Endodermal cell (in vitro differentiated cells): Measurements from ENCODE around the gene EPM2A. TPM values are rescaled to one million over a fixed set of nuclear protein-coding genes. Genes with fewer than 3 reads are reported as not detected.

Source experiments
- DNase-seq: peaks from one replicate; pipeline ENCODE4 v3.0.0-alpha.2; 2017
- H3K27ac ChIP-seq: 2 replicates; pipeline ENCODE4 v1.5.1; 2013; ENCODE audit warnings: mild to moderate bottlenecking, low read depth, low read length, moderate library complexity
- H3K27me3 ChIP-seq: 2 replicates; pipeline ENCODE4 v1.6.1; 2013; ENCODE audit warnings: mild to moderate bottlenecking, low read length, moderate library complexity; ENCODE audit not compliant: insufficient read depth, control insufficient read depth, poor library complexity, severe bottlenecking
- H3K36me3 ChIP-seq: 2 replicates; pipeline ENCODE4 v1.7.0; 2013; ENCODE audit warnings: mild to moderate bottlenecking, low read length, moderate library complexity; ENCODE audit not compliant: control insufficient read depth, insufficient read depth
- H3K4me1 ChIP-seq: one replicate; pipeline ENCODE4 v1.7.0; 2013; ENCODE audit warnings: low read length; ENCODE audit not compliant: control insufficient read depth, insufficient read depth
- H3K4me3 ChIP-seq: 2 replicates; pipeline ENCODE4 v1.5.1; 2013; ENCODE audit warnings: mild to moderate bottlenecking, low read length, moderate library complexity
- H3K9ac ChIP-seq: 2 replicates; pipeline ENCODE4 v1.6.1; 2013; ENCODE audit warnings: mild to moderate bottlenecking, low read length, moderate library complexity; ENCODE audit not compliant: poor library complexity, severe bottlenecking; ENCODE audit errors: extremely low read depth
- H3K9me3 ChIP-seq: 2 replicates; pipeline ENCODE4 v1.6.1; 2013; ENCODE audit warnings: mild to moderate bottlenecking, low read length, moderate library complexity; ENCODE audit not compliant: control insufficient read depth
- H3K27ac Mint-ChIP-seq: 2 replicates; pipeline ENCODE4 v1.8.0; 2020; ENCODE audit warnings: mixed read lengths
- H3K27me3 Mint-ChIP-seq: 2 replicates; pipeline ENCODE4 v1.8.0; 2021; ENCODE audit warnings: mild to moderate bottlenecking, mixed read lengths; ENCODE audit not compliant: insufficient read depth
- H3K36me3 Mint-ChIP-seq: 2 replicates; pipeline ENCODE4 v1.8.0; 2020; ENCODE audit warnings: low read depth, mixed read lengths
- H3K4me1 Mint-ChIP-seq: 2 replicates; pipeline ENCODE4 v1.8.0; 2020; ENCODE audit warnings: mixed read lengths
- H3K4me3 Mint-ChIP-seq: 2 replicates; pipeline ENCODE4 v1.8.0; 2020; ENCODE audit warnings: mild to moderate bottlenecking, moderate library complexity, mixed read lengths
- H3K9me3 Mint-ChIP-seq: 2 replicates; pipeline ENCODE4 v1.8.0; 2020; ENCODE audit warnings: mild to moderate bottlenecking, mixed read lengths
- WGBS, 2 experiments: methylation state at CpG; one replicate each; pipeline versions ENCODE4 v1.1.5 to v1.1.7; 2013; ENCODE audit warnings: missing lambda C conversion rate in 2 of 2, mixed read lengths in 1 of 2; ENCODE audit not compliant: insufficient coverage in 1 of 2, insufficient read length in 1 of 2; 5-methylcytosine and 5-hydroxymethylcytosine counted together
- total RNA-seq, 2 donors: library from RNA; stranded (reverse); fragmentation: NEBNext Ultra II Directional in 1 of 2; extraction: Animal tissue kit (Norgen Biotek cat#: 25700) in 1 of 2; gene quantifications; 2 replicates in 1 of 2; 3 replicates in 1 of 2; pipeline ENCODE4 v1.2.1, GENCODE V29; 2021
- TF ChIP-seq, protein P1 (sequence below): fragments of 200-600 bp; sonication (generic); conservative IDR thresholded peaks from 2 replicates; pipeline ENCODE4 v1.5.0; 2021; ENCODE audit warnings: antibody characterized with exemption, mild to moderate bottlenecking

EPM2A gene
- total RNA-seq, 2 donors from 2014 or later: 5.1 to 7.2 TPM

DNA sequence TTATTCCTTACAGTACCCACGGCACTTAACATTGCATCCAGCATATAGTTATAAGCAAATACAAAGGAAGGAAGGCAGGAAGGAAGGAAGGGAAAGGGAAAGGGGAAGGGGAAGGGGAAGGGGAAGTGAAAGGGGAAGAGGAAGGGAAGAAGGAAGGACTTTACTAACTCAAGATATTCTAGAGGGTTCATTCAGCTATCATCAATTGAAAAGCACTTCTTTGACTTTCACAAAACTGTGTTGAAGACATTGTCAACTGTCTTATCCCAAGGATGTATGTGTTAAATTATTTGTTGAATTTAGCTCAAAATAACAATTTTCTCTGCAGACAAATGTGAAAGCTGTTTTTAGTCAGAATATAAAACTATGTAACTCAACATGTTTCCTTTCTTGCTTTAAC lies 87.7 kb downstream of the EPM2A start:
- no peak overlapping the region for H3K27ac Mint-ChIP-seq
- no peaks in the 10 kb centered on the region for H3K4me1 Mint-ChIP-seq
- H3K27me3 ChIP-seq: no peaks in the 10 kb centered on the region
- no peaks in the 10 kb centered on the region for H3K36me3 Mint-ChIP-seq
- H3K27ac ChIP-seq: no peak overlapping the region
- no peaks in the 10 kb centered on the region for H3K27me3 Mint-ChIP-seq
- no peaks in the 10 kb centered on the region for H3K36me3 ChIP-seq
- H3K9me3 Mint-ChIP-seq: no peaks in the 10 kb centered on the region
- no peak for DNase-seq
- H3K4me1 ChIP-seq: no peaks in the 10 kb centered on the region
- no peak overlapping the region for H3K9ac ChIP-seq
- TF ChIP-seq, protein P1, sequence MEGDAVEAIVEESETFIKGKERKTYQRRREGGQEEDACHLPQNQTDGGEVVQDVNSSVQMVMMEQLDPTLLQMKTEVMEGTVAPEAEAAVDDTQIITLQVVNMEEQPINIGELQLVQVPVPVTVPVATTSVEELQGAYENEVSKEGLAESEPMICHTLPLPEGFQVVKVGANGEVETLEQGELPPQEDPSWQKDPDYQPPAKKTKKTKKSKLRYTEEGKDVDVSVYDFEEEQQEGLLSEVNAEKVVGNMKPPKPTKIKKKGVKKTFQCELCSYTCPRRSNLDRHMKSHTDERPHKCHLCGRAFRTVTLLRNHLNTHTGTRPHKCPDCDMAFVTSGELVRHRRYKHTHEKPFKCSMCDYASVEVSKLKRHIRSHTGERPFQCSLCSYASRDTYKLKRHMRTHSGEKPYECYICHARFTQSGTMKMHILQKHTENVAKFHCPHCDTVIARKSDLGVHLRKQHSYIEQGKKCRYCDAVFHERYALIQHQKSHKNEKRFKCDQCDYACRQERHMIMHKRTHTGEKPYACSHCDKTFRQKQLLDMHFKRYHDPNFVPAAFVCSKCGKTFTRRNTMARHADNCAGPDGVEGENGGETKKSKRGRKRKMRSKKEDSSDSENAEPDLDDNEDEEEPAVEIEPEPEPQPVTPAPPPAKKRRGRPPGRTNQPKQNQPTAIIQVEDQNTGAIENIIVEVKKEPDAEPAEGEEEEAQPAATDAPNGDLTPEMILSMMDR: no peak
- no peak overlapping the region for H3K4me3 Mint-ChIP-seq
- H3K9me3 ChIP-seq: no peaks in the 10 kb centered on the region
- 80% methylated on average over 1 of the region's 1 CpG; no CpG with 5 or more reads in 1 of the 2 experiments for WGBS, 2 experiments
- H3K4me3 ChIP-seq: no peak overlapping the region

DNA sequence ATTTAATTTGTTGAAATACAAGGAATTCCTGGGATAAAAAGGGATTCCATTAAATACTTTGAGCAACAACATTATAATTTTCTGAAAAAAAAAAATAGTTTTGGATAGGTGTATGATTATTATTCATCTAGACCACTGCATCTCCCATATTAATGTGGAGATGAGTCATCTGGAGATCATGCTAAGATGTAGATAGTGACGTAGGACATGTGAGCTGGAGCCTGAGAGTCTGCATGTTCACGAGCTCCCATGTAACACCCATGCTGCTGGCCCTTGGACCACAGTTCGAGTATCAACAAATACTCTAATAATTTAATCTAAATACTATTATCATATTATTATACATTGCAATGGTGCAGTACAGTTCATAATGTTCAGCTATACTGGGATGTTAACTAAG lies 91.6 kb downstream of the EPM2A start:
- Mint-ChIP-seq H3K4me3 (no peak overlapping the region), H3K36me3 (no peaks in the 10 kb centered on the region), H3K9me3 (no peaks in the 10 kb centered on the region), H3K27me3 (no peaks in the 10 kb centered on the region), H3K4me1 (no peaks in the 10 kb centered on the region), H3K27ac (no peak overlapping the region)
- Histone ChIP-seq H3K4me3 (no peak overlapping the region), H3K4me1 (no peaks in the 10 kb centered on the region), H3K27ac (no peak overlapping the region), H3K9me3 (no peaks in the 10 kb centered on the region), H3K27me3 (no peaks in the 10 kb centered on the region), H3K36me3 (no peaks in the 10 kb centered on the region), H3K9ac (no peak overlapping the region)
- TF ChIP-seq, protein P1: no peak
- DNase-seq: no peak
- 100% methylated on average over 1 of the region's 3 CpGs; no CpG with 5 or more reads in 1 of the 2 experiments for WGBS, 2 experiments

DNA sequence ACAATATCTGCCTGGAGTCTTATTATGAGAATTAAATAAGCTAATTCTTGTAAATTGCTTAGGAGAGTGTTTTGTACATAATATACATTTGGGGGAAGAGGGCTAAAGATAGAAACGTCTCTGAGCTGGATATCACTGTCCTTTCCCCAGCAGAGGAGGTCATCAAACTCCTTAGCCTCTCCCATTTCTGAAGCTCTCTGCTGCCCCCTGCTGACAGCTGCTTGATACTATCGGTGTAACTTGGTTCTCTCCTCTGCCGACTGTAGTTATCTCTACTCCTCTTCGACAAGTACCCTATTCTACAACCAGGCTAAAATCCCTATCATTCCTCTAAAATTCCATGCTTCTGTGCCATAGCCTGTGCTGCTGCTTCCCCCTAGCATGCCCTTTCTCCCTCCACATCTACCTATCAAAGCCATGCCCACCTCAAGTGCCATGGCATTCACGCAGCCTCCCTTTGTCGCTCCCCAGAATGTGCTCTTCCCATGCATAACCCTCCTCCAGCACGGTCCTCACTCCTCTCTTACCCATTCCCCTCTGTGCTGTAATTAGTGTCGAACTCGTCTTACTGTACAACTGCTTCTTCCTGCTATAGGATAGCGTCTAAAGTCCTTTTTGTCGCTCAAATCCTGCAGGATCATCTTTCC lies 101.2 kb downstream of the EPM2A start:
- Histone ChIP-seq H3K9ac (no peak overlapping the region), H3K27ac (no peak overlapping the region), H3K4me3 (no peak overlapping the region), H3K4me1 (peaks cover 3% of the 10 kb centered on the region), H3K36me3 (no peaks in the 10 kb centered on the region), H3K9me3 (peaks cover 15% of the 10 kb centered on the region), H3K27me3 (no peaks in the 10 kb centered on the region)
- Mint-ChIP-seq H3K27me3 (no peaks in the 10 kb centered on the region), H3K4me1 (peaks cover 16% of the 10 kb centered on the region), H3K27ac (no peak overlapping the region), H3K36me3 (no peaks in the 10 kb centered on the region), H3K9me3 (no peaks in the 10 kb centered on the region), H3K4me3 (no peak overlapping the region)
- TF ChIP-seq, protein P1: peak; percentile 91
- 53 to 57% methylated on average over 11 of the region's 11 CpGs for WGBS, 2 experiments
- peak; percentile 97 for DNase-seq
